ENCODE results near the gene SUPT3H.

Gene SUPT3H

DNA sequence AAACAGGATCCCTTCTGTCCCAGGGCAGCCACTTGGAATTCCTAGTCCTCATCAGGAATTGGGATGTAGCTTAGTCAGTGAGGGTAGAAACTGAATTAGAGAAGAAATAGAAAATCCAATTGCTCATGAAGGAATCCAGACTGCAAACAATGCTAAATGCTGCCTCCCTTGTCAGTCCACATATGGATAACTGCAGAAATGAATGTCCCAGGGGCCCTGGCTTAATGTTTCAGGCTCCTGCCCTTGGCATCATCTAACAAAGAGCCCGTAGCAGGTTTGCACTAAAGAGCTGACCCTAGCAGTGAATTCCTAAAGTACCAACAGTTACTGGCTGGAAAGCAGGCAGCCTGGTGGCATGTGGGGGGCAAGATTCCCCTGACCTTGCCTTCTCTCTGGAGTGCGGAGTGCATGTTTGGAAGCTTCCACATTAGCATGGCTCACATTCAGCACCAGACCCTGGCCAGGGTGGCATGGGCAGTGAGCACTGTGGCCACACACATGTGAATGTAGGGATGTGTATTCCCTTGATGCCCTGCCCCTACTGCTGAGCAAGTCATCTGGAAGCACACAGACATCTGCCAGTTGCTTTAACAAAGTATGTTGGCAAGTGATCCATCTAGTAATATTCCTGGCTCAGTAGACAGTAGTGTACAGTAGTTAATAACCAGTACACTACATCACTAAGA is 595.7 kb downstream of the SUPT3H start:
- Histone ChIP-seq H3K9me3 (ENCODE audit: control insufficient read depth, insufficient read depth, low read length) (no peaks in the 10 kb centered on the region), H3K4me1 (ENCODE audit: control insufficient read depth, insufficient read depth, low read length) (no peaks in the 10 kb centered on the region)

DNA sequence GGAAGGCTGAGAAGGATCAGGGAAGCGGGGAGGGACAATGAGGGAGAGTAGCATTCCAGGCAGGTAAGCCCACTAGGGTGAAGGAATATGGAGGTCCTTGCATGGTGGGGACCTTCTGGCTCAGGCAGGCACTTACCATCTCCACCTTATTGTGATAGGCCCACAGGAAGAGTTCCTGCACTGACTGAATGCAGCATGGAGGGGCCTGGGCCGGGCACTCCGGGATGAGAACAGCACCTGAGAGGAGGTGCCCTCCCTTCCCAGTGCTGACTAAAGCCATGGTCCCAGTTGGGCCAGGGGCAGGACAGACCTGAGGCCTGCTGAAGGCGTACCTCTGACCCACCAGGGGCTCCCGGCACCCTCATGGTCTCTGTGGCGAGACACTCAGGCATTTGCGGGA is 597.6 kb downstream of the SUPT3H start:
- H3K9ac ChIP-seq (ENCODE audit: low read depth, low read length), result no peak overlapping the region
- no peaks in the 10 kb centered on the region for H3K4me1 ChIP-seq (ENCODE audit: control insufficient read depth, insufficient read depth, low read length)
- H3K27me3 ChIP-seq (ENCODE audit: control insufficient read depth, insufficient read depth, low read length), result no peaks in the 10 kb centered on the region
- H3K4me3 ChIP-seq (ENCODE audit: low read depth, low read length), result no peak overlapping the region
- no peaks in the 10 kb centered on the region for H3K36me3 ChIP-seq (ENCODE audit: control insufficient read depth, insufficient read depth, low read length)
- H3K9me3 ChIP-seq (ENCODE audit: control insufficient read depth, insufficient read depth, low read length), result no peaks in the 10 kb centered on the region

More for the DNA sequence above, 595.7 kb downstream of the SUPT3H start:
- H3K36me3 ChIP-seq (ENCODE audit: control insufficient read depth, insufficient read depth, low read length), result no peaks in the 10 kb centered on the region
- H3K27me3 ChIP-seq (ENCODE audit: control insufficient read depth, insufficient read depth, low read length), result no peaks in the 10 kb centered on the region
- H3K4me3 ChIP-seq (ENCODE audit: low read depth, low read length), result no peak overlapping the region
- no peak overlapping the region for H3K9ac ChIP-seq (ENCODE audit: low read depth, low read length)

DNA sequence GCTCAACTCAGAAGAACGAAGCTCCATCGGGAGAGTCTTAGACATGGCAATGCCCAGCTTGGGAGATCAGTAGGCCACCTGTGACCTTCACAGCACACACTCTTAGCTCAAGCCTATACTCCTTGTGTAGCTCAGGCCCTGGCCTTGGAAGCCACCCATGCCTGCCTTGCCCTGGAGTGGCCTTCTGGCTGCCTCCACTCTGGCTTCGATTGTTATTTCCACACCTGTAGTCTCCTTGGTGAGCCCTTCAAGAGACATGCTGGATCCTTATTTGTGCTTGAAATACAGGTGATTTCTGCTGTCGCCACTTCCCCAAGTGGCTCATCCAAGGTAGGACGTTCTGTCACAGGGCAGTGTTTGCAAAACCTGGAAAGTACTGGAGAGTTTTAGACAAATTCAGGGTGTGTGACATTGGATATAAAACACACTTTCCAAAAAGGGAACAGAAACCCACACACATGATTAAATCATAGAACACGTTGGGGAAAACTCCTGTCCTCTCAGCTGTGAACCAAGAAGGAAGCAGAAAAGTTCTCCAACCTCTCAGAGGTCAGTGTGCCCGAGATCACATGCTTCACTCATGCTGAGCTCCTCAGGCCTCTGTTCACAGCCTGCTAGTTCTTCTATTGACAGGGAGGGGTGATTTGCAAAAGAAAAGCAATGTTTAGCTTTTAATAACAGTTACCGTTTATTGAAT is 598.5 kb downstream of the SUPT3H start:
- no peaks in the 10 kb centered on the region for H3K27me3 ChIP-seq (ENCODE audit: control insufficient read depth, insufficient read depth, low read length)
- no peak overlapping the region for H3K9ac ChIP-seq (ENCODE audit: low read depth, low read length)
- no peaks in the 10 kb centered on the region for H3K36me3 ChIP-seq (ENCODE audit: control insufficient read depth, insufficient read depth, low read length)
- no peaks in the 10 kb centered on the region for H3K4me1 ChIP-seq (ENCODE audit: control insufficient read depth, insufficient read depth, low read length)
- H3K9me3 ChIP-seq (ENCODE audit: control insufficient read depth, insufficient read depth, low read length), result no peaks in the 10 kb centered on the region
- H3K4me3 ChIP-seq (ENCODE audit: low read depth, low read length), result no peak overlapping the region

Data from iPS-15b (cell line).